A549 treated with GW870086 at 1 μM for 4 hours (cell line): Measurements from ENCODE around the gene IL2. TPM values are rescaled to one million over a fixed set of nuclear protein-coding genes. Genes with fewer than 3 reads are reported as not detected.

ENCODE experiments used
- total RNA-seq: library from RNA; stranded (reverse); fragments of 200-300 nt; extraction: Qiagen RNA extraction; gene quantifications from 5 replicates; pipeline ENCODE4 v1.2.3, GENCODE V29; 2022; ENCODE audit warnings: low read depth

The IL2 gene
- not detected in 5 replicates for total RNA-seq

DNA sequence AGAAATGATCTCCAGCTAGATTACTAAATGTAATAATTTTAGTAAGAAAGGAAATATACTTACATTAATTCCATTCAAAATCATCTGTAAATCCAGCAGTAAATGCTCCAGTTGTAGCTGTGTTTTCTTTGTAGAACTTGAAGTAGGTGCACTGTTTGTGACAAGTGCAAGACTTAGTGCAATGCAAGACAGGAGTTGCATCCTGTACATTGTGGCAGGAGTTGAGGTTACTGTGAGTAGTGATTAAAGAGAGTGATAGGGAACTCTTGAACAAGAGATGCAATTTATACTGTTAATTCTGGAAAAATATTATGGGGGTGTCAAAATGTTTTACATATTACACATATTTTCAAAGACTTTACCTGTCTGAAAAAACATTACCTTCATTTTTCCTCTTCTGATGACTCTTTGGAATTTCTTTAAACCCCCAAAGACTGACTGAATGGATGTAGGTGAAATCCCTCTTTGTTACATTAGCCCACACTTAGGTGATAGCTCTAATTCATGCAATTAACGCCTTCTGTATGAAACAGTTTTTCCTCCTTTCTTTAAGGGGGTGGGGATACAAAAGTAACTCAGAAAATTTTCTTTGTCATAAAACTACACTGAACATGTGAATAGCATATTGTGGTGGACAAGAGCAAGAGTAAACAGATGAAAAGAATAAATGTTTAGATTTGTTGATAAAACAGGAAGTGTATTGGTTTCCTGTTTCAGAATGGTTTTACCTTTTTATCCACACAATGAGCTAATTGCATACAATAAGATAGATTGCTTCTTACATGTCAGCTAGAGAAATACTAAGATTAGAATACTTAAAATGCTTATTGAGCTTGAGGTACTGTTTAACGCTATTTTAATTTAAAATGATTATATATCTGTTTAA is at the start of gene IL2:
IL2 (minus strand) TSS at position 495 of the 886 bp plus-strand sequence; CDS start at position 210, 285 bp downstream.

Other genes with a start within 250 kb of the IL2 start
- not detected in 5 replicates for gene ADAD1, start 77.7 kb downstream of the IL2 start, total RNA-seq
- gene IL21, start 164.3 kb upstream of the IL2 start, total RNA-seq: not detected in 5 replicates